IPS-NIHi7 (cell line): ENCODE data around the gene GFAP.

Source experiments
- DNase-seq: peaks from one replicate; pipeline ENCODE4 v3.0.0; 2012; ENCODE audit warnings: mixed read lengths; ENCODE audit errors: extremely low spot score

The GFAP gene

GRCh38 chr17:44864831-44865230 is 50.5 kb downstream of the GFAP start:
- no peak for DNase-seq

GRCh38 chr17:44863061-44863918 is 52.0 kb downstream of the GFAP start:
- DNase-seq, result no peak

GRCh38 chr17:44862278-44862914 is 52.9 kb downstream of the GFAP start:
- DNase-seq, result no peak

- DNase-seq, result no peak
These were observed 55.6 kb downstream of the GFAP start for GRCh38 chr17:44859701-44860100.

- DNase-seq, result no peak
These were observed 61.1 kb downstream of the GFAP start for GRCh38 chr17:44854192-44854591.
